Measurements from ENCODE around the gene UBL5.
A peak's percentile ranks its signal among the peaks of the same experiment; 100 is the strongest.

The UBL5 gene

GRCh38 chr19:9823816-9824215 is 3.9 kb upstream of the UBL5 start:
- Histone ChIP-seq H3K4me2 (ENCODE audit: low read length) (no peak overlapping the region), H3F3A (ENCODE audit: insufficient read depth, low read length) (no peaks in the 10 kb centered on the region)

GRCh38 chr19:9828551-9829063 is 889 bp downstream of the UBL5 start:
- Histone ChIP-seq H3K79me2 (ENCODE audit: insufficient read depth, low read length) (peaks cover 26% of the 10 kb centered on the region), H3K27me3 (ENCODE audit: insufficient read depth, low read length) (no peaks in the 10 kb centered on the region), H4K20me1 (ENCODE audit: insufficient read depth, low read length) (no peaks in the 10 kb centered on the region), H3F3A (ENCODE audit: insufficient read depth, low read length) (no peaks in the 10 kb centered on the region), H3K36me3 (ENCODE audit: insufficient read depth, low read length) (peaks cover 15% of the 10 kb centered on the region), H3K27ac (ENCODE audit: low read depth, low read length, poor library complexity, severe bottlenecking) (no peak overlapping the region), H2AFZ (ENCODE audit: low read length) (no peak overlapping the region), H3K9me2 (ENCODE audit: low read depth, low read length) (no peaks in the 10 kb centered on the region), H3K9ac (ENCODE audit: low read length) (peak overlapping the region; percentile 93), H3K4me1 (ENCODE audit: insufficient read depth, low read length, severe bottlenecking) (peaks cover 20% of the 10 kb centered on the region), H3K9me3 (ENCODE audit: low read length) (no peaks in the 10 kb centered on the region), H3K4me2 (ENCODE audit: low read length) (peak overlapping the region; percentile 97), H3K4me3 (ENCODE audit: low read depth, low read length, poor library complexity, severe bottlenecking) (peak overlapping the region; percentile 98)
- TF ChIP-seq CTCF (IDR thresholded peaks at IDR 0.05; ENCODE audit: low read length) (no peak), EZH2 (IDR thresholded peaks at IDR 0.05; ENCODE audit: borderline replicate concordance, low read length) (no peak)

More at GRCh38 chr19:9823816-9824215, 3.9 kb upstream of the UBL5 start:
- TF ChIP-seq CTCF (IDR thresholded peaks at IDR 0.05; ENCODE audit: low read length) = no peak
- TF ChIP-seq EZH2 (IDR thresholded peaks at IDR 0.05; ENCODE audit: borderline replicate concordance, low read length) = no peak
- H3K4me3 ChIP-seq (ENCODE audit: low read depth, low read length, poor library complexity, severe bottlenecking) = no peak overlapping the region
- peaks cover 22% of the 10 kb centered on the region for H3K79me2 ChIP-seq (ENCODE audit: insufficient read depth, low read length)
- no peaks in the 10 kb centered on the region for H3K27me3 ChIP-seq (ENCODE audit: insufficient read depth, low read length)
- H3K27ac ChIP-seq (ENCODE audit: low read depth, low read length, poor library complexity, severe bottlenecking) = no peak overlapping the region
- no peak overlapping the region for H2AFZ ChIP-seq (ENCODE audit: low read length)
- peaks cover 22% of the 10 kb centered on the region for H3K4me1 ChIP-seq (ENCODE audit: insufficient read depth, low read length, severe bottlenecking)
- H3K9ac ChIP-seq (ENCODE audit: low read length) = no peak overlapping the region
- H3K9me3 ChIP-seq (ENCODE audit: low read length) = no peaks in the 10 kb centered on the region
- no peaks in the 10 kb centered on the region for H3K9me2 ChIP-seq (ENCODE audit: low read depth, low read length)
- H3K36me3 ChIP-seq (ENCODE audit: insufficient read depth, low read length) = peaks cover 6% of the 10 kb centered on the region; the same call in 1 of the 2 replicates
- H4K20me1 ChIP-seq (ENCODE audit: insufficient read depth, low read length) = no peaks in the 10 kb centered on the region

- no peaks in the 10 kb centered on the region for H3K9me3 ChIP-seq (ENCODE audit: low read length)
- H2AFZ ChIP-seq (ENCODE audit: low read length) = no peak overlapping the region
- peaks cover 20% of the 10 kb centered on the region for H3K36me3 ChIP-seq (ENCODE audit: insufficient read depth, low read length)
- H3K9ac ChIP-seq (ENCODE audit: low read length) = no peak overlapping the region; the same call in 1 of the 2 replicates
- no peaks in the 10 kb centered on the region for H3F3A ChIP-seq (ENCODE audit: insufficient read depth, low read length)
- H3K9me2 ChIP-seq (ENCODE audit: low read depth, low read length) = no peaks in the 10 kb centered on the region
- H3K79me2 ChIP-seq (ENCODE audit: insufficient read depth, low read length) = peaks cover 11% of the 10 kb centered on the region
- no peaks in the 10 kb centered on the region for H3K27me3 ChIP-seq (ENCODE audit: insufficient read depth, low read length)
- H3K4me1 ChIP-seq (ENCODE audit: insufficient read depth, low read length, severe bottlenecking) = peaks cover 13% of the 10 kb centered on the region
- H3K4me3 ChIP-seq (ENCODE audit: low read depth, low read length, poor library complexity, severe bottlenecking) = peak overlapping the region; percentile 91
- no peaks in the 10 kb centered on the region for H4K20me1 ChIP-seq (ENCODE audit: insufficient read depth, low read length)
- peak overlapping the region; percentile 69 for H3K4me2 ChIP-seq (ENCODE audit: low read length)
- H3K27ac ChIP-seq (ENCODE audit: low read depth, low read length, poor library complexity, severe bottlenecking) = no peak overlapping the region
- TF ChIP-seq CTCF (IDR thresholded peaks at IDR 0.05; ENCODE audit: low read length) = no peak
Measured at GRCh38 chr19:9834307-9834725, 6.6 kb downstream of the UBL5 start.
